GM18907 (cell line): ENCODE measurements around the gene TSTD1.

Source experiments
- ATAC-seq: cut with Tn5 transposase; IDR thresholded peaks from one replicate; pipeline ENCODE4 v1.9.1; 2021; ENCODE audit warnings: mild to moderate bottlenecking, moderate library complexity; ENCODE audit not compliant: unreplicated experiment

The TSTD1 gene, protein sequence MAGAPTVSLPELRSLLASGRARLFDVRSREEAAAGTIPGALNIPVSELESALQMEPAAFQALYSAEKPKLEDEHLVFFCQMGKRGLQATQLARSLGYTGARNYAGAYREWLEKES

GRCh38 chr1:161038523-161039153, at the start of gene TSTD1:
Gene TSTD1 (minus strand): TSS chr1:161038964. CDS start chr1:161038889, 75 bp downstream.
- peak; percentile 77 for ATAC-seq

DNA sequence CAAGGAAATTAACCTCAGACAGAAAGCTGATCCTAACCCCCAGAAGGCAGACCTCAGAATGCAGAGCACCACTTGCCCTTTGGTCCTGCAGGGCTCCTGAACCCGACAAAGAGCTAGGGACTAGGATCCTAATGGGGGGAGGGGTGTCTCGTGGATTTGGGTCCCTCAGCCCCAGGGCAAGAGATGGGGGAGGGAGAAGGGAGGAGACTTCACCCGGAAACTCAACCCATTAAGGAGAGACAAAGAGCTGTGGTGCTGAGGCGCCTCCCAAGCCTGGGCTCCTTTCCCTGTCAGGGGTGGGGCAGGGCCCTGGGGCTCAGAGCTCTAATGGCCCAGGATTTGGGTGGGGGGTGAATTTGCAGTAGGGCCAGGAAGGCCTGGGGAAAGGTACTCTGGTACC, 47.7 kb upstream of the TSTD1 start:
- ATAC-seq = no peak

DNA sequence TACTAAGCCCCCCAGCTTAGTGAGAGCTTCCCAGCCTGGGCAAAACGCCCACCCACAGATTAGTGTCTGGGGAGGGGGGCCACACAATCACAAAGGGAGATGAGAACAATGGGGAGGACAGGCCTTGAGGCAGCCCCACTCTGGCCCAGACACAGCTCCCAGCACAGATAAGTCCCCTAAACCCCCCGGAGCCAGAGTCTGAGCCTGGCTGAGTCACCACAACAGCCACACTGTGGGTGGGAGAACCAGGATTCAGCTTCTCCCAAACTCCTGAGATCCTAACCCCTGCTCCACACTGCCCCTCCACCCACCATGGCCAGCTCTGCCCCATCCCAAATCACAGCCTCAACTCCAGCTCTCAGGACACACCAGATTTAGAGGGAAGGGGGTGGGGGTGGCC, 46.4 kb upstream of the TSTD1 start:
- no peak for ATAC-seq

DNA sequence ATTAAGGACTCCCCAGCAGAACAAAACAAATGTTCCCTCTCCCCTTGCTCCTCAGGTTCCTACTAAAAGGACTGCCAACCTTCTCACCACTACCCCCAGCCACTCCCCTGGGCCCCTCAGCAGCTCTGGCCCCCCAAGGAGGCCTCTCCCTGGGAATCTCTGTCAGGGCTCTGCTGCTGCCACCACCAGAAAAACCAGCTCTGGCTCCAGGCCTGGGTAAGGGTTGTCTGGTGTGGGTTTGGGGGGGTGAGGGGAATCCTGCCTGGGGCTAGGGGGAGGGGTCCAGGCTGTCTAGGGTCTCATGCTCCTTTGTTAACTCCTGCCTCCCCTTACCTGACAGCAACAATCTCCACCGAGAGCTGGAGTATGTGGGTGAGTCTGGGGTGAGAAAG, 45.8 kb upstream of the TSTD1 start:
- ATAC-seq = no peak

DNA sequence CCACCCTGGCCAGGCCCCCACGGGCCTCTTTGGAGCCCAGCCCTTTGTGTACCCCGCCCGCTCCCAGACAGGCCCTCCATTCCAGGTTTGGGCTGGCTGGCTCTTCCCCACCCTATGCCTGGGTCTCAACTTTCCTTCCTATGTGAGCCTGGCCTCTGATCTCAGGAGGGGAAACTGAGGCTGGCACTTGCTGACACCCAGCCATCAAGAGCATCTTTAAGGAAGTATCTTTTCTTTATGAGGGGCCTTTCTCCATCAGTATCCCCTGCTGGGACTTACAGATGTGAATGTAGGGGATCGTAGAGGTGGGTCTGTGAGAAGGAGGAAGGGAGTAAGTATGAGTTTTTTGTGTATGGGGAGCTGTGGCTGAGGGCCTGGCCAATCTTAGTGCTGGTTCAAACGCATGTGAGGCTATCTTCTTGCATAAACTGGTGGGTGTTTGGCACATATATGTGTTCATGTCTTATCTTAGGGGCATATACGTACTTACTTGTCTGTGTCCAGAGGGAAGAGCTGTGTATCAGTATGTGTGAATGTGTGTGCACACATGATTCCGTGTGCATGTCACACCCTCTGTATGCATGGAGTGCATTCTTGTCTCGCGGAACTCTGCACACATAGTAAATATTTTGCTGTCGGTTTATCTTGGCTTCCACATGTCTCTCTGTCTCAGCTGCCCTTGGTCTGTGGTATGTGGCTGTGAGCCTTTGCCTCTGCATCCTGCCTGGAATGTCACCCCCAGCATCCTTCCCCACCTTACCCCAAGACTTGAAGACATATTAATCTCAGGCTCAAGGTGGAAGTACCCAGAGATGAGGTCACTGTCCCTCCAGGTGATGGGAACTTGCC, 45.2 kb upstream of the TSTD1 start:
- no peak for ATAC-seq

- no peak for ATAC-seq
These were observed 44.4 kb upstream of the TSTD1 start for GRCh38 chr1:161082996-161083747.

DNA sequence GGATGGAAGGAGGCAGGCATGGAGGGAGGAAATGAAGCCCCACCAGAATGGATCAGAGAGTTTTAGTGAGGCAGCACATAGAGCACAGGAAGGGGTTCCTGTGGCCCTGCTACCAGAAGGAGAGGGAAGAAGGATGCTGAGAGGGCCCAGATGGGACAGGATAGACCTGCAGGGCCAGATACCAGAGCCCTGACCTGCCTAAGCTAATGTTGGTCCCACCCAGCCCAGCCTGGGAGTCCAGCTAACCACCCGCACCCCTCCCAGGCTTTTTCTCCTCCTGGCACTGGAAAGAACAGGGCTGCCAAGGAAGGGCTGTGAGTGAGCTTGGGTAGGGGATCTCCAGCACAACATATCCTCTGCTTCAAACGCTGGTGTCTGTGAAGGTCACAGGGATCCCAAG, 43.7 kb upstream of the TSTD1 start:
- no peak for ATAC-seq

DNA sequence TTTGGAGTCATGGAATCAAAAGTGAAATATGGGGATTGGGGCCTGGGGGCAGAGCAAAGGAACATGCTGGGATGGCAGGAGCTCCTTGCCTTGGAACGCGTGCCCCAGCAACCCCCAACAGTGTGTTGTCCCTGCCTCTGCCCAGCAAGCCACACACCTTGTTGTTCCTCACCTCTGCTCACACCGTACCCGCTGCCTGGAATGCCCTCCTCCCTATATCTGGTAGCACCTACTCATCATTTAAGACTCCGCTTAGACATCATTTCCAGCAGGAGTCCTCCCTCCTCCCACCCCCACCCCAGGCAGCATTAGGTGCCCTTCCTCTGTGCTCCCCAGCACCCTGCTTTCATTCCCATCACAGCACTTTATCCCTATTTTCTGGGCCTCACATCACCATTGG, 42.8 kb upstream of the TSTD1 start:
- no peak for ATAC-seq

DNA sequence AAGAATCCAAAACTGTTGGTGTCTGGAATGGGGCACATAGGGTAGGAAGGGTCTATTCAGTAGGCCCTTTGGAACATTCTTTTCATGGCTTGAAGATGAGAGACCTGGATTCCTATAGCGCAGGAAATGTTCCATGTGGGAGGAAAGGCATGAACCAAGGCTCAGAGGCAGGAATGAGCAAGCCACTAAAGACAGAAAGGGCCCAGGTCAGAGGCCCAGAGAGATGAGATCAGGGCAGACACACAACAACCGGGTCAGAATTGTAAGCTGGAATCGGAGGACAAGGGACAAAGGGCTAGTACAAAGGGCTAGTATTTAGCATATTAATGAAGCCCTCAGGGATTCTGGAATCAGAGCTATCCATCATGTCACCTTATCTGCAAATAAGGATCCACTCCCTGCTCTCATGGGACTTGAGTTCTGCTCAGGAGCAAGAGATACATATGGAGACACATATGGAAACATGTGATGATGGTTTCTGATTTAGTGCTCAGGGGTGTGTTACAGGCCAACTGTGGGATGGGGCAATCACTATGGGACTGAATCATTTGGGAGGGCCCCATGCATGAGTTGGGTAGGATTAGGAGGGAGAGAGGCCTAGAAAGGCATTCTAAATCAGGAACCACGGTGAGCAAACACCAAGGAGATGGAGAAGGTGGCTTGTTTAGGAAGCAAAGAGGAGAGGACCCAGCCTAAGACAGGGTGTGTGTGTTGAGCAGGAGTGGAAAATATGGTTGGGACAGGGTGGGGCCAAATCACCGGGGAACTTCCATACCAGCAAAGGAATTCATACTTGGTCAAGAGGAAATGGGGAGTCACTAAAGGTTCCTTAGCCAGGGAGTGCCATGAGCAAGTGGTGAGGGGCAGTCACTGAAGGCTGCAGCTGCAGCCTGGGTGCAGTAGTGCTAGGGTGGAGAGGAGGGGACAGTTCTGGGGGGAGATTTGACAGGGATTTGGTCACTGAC, 42.0 kb upstream of the TSTD1 start:
- no peak for ATAC-seq

GRCh38 chr1:161079436-161080110, 40.8 kb upstream of the TSTD1 start:
- no peak for ATAC-seq

- ATAC-seq = no peak
These were observed 38.7 kb upstream of the TSTD1 start for GRCh38 chr1:161077426-161077825.

GRCh38 chr1:161076410-161076809, 37.6 kb upstream of the TSTD1 start:
- no peak for ATAC-seq

GRCh38 chr1:161074676-161075368, 36.1 kb upstream of the TSTD1 start:
- no peak for ATAC-seq

- ATAC-seq = no peak
These were observed 34.8 kb upstream of the TSTD1 start for GRCh38 chr1:161073474-161074121.

DNA sequence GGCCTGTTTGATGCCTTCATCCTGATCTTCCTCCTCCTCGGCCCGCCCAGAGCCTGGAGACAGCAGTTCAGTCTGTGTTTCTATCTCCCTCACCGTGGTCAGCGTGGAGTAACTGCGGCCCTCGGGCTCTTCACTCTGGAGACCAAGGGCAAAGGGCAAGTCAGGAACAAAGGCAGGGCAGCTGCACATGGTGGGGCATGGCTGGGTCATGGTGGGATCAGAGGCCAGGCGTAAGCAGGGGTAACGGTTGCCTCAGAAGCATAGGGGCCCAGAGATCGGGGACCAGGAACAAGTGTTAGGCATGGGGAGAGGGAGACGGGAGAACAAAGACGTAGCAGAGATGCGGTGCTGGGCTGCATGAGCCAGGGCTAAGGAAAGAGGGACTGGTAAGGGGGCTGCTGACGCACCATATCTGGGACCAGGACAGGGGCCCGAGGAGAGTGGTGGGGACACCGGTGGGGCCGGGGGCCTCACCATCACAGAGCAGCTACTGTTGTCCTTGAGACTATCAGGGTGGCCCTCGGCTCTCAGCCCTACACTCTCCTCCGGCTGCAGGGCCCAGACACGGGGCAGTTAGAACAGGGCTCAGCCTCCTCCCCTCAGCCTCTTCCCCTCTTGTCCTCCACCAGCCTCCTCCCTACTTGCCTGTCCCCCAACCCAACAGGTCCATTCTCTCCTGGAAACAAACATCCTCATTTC, 34.1 kb upstream of the TSTD1 start:
- no peak for ATAC-seq

DNA sequence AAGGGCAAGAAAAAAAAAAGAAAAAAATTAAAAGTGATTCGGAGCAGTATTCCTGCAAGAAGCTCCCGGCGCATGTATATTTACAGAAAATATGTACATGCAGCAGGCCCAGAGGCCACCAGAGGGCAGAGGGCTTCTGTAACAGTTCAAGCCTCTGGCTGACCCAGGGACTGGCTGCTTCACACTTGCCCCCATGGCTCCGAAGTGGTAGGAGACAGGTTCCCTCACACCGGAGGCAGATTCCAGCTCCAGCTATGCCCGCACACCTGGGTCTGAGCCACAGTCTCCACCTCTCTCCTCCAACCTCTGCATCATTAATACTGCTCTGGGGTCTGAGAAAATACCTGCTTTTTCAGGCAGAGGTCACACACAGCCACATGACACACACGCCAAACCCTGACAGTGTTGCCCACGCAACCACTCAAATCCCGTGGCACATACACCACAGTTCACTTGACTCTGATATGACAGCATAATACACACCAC, 33.2 kb upstream of the TSTD1 start:
- ATAC-seq = no peak

- no peak for ATAC-seq
These were observed 32.0 kb upstream of the TSTD1 start for GRCh38 chr1:161070761-161071160.

DNA sequence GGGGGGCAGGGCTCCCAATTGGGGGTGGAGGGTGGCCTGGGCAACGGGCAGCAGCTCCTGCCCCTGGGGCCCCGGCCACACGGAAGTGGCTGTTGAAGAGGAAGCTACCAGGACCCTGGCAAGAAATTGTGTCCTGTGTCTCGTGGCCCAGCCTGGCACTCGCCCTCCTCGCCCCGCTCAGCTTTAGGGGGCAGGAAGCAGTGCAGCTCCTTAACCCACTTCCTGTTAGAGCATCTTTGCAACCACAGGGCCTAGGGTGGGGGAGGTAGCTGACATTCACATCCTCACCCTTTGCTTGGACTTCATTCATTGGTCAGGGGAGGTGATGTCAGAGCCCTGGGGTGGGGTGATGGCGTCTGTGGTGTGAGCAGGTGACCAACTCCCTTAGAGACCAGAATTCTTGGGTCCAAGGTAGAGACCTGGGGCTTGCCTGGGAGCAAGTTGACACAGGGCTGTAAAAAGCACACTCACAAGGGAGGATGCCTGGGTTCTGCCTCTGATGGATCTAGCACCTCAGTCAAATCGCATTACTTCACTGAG, 31.0 kb upstream of the TSTD1 start, which contains the start of gene ARHGAP30:
Gene ARHGAP30 (minus strand): TSS at position 161 of the 540 bp plus-strand sequence. CDS start 267 bp downstream, outside the sequence.
- peak; percentile 87 for ATAC-seq
